GM19238 (cell line): ENCODE measurements around the gene ACOXL.

ENCODE experiments used
- DNase-seq: peaks from one replicate; pipeline ENCODE4 v3.0.0; 2011; ENCODE audit warnings: low spot score; ENCODE audit not compliant: insufficient read length

ACOXL gene

DNA sequence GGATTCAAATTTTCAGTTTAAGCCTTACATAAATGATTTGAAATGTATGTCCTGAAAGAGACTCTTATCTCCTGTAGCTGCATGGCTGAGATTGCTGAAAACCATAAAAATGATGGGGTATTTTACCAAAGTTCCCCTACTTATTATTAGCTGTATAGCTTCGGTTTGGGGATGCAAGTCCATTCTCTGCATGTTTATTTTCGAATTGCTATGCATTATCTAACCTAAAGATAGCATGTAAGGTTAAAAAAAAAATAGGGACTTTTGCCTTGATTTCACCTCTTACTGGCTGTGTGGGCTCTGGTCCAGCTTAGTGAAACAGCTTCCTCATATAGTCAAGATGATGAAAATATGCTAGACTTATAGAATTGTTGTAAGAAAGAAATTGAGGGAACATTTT lies 14.0 kb upstream of the ACOXL start:
- no peak for DNase-seq

DNA sequence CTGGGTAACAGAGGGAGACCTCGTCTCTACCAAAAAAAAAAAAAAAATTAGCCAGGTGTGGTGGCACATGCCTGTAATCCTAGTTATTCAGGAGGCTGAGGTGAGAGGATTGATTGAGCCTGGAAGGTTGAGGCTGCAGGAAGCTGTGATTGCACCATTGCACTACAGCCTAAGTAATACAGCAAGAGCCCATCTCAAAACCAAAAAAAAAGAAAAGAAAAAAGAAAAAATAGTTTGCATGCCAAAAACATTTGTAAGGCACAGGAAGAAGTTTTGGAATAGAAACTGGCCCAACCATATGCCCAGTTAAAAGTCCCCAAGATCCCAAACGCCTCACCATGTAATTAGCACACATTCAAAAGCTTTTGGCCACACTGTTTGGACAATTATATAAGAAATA lies 13.4 kb upstream of the ACOXL start:
- DNase-seq: no peak

DNA sequence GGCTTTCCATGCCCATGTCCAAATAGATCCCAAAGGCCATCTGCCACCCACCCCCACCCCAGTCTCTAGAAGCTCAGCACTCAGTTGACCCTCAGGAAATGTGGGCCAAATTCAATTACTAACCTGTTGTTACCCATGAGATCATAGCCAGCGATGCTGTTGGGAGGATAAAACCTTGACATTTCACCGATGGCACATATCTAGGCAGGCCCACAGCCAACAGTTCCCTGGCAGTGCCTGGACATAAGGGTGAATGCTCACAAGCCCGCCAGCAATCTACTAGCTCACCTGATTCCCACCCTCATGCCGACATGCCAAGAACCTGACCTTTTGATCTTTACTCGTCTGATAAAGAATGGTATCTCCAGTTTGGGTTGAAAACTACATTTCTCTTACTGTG lies 11.8 kb upstream of the ACOXL start:
- DNase-seq: no peak

DNA sequence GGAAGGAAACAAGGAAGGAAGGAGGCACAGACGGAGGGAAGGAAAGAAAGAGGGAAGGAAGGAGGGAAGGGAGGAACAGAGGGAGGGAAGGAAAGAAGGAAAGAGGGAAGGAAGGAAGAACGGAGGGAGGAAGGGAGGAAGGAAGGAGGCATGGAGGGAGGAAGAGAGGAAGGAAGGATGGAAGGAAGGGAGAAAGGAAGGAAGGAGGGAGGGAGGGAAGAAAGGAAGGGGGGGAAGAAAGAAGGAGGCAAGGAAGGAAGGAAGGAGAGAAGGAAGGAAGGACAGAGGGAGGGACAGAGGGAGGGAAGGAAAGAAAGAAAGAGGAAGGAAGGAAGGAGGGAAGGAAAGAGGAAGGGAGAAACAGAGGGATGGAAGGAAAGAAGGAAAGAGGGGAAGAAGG lies 7.6 kb upstream of the ACOXL start:
- DNase-seq: no peak

DNA sequence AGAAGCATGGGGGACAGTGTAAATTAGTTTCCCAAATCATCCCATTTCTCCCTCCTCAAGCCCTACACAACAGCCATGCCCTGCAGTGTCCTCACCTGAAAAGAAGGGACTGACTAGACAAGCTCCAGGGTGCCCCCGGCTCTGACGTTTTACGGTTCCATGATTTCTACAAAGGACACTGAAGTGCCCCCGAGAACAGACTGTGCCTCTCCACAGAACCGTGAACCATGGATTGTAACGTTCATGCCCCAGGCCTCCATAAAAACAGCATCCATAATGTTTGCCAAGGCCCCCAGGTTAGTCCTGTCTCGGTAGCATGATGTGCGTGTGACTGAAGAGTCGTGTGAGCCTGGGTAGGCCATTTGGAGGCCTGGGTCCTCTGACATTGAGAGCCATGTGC lies 7.0 kb upstream of the ACOXL start:
- no peak for DNase-seq

DNA sequence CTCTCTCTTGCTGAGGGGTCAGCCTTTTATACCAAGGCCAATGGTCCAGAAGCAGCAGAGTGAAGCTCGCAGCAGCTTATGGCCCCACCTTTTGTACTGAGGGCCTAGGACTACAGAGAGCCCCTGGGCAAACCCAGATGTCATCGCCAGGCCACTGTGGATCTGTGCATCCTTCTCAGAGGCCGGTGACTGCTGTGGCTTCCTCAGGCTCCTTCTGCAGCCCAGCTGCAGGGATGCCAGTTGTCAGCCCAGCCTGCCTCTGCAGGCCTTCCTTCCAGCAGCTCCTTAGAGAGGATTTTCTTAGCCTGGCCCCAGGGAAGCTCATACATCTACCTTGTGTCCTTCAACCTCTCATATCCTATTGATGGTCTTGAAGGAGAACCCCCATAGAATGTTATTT lies 6.5 kb upstream of the ACOXL start:
- no peak for DNase-seq

DNA sequence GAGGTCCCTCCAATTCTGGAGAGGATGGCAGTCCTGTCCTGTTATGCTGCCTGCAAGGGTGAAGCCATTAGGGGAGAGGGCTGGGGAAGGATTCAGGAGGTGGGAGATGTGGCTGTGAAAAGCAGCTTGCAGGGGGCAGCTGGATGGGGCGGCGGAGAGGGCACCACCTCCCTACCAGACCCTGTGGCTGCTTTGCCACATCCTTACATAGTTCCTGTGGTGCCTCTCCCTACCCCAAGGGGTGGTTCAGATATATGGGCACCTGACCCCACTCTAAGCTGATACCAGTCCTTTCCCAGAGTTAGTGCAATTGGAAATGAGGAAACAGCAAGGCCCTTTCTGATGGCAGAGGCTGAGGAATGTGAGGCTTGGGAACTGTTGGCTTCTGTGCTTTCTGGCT lies 6.1 kb upstream of the ACOXL start:
- DNase-seq: no peak

DNA sequence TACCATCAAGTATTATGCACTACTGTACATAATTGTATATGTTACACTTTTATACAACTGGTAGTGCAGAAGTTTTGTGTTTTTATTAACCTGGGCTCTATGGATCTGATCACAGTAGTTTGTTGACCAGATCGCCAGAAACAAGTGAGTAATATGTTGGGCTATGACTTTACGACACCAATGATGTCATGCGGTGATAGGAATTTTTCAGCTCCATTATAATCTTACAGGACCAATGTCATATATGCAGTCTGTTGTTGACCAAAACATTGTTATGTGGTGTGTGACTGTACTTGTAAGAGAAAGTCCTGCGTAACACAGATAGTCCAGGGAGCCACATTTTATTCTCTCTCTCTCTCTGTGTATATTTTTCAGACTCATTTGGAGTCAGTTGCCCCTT lies 4.5 kb upstream of the ACOXL start:
- DNase-seq: no peak

DNA sequence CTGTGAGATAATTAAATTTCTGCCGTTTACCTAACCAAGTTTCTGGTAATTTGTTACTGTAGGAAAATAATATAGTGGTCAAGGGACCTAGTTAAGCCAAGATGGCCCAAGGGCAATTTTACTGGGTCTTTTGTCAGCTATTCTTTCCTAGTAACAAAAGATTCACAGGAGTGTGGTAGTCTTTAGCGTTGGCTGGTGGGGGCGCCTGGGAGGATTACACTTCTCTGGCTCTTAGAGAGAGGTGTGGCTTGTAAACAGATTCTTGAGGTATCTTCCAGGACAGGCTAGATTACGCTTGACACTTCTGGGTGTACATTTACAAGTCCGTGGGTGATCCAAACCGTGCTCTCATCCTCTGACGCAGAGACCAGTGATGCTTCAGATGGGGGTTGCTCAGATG lies 3.3 kb upstream of the ACOXL start:
- no peak for DNase-seq

DNA sequence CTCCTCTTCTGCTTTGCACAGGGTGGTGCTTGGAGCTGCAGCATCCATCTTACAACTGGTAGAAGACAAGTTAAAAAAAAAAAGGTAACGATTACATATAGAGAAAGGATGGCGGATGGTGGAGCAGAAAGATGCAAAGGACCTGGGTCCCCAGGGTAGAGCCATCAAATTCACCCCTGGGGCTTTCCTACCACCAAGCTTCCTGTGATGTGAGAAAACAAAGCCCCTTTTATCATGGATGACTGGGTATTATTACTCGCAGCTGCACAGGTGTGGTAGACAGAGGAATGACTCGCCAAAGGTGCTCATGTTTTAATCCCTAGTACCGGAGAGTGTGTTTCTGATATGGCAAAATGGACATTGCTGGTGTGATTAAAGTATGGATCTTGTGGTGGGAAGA lies 1.3 kb upstream of the ACOXL start:
- DNase-seq: no peak

DNA sequence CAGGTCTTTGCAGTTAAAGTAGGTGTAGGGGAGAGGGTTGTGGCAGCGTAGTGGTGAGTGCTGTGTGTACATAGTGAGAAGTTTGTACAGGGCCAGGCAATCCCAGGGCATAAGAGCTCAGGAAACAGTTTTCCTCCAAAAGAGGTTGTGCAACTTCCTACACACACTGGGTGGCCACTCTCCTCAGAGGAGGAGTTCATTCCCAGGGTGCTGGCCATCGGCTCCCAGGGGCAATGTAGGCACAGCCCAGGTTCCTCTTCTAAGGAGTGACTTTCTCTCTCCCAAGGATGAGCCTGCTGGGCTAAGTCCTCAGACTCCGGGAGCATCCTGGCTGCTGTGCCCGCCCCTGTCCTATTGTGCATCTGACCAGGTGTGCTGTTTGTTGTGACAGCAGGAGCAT lies 3.0 kb downstream of the ACOXL start:
- no peak for DNase-seq

DNA sequence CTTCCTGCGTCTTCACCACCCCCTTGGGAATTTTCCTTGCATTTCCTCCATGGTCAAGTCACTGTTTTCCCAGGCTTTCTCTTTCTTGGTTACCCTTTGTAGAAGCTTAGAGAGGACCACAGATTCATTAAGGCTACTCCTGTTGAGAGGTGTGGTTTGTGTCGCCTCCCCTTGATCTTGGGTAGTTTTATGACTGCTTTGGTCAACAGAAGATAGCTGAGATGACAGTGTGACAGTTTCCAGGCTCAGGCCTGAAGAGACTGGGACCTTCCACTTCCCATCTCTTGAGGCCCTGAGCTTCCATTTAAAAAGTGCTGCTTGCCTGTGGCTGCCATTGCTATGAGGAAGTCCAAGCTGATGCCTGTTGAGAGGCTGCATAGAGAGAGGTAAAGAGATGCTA lies 5.4 kb downstream of the ACOXL start:
- no peak for DNase-seq

DNA sequence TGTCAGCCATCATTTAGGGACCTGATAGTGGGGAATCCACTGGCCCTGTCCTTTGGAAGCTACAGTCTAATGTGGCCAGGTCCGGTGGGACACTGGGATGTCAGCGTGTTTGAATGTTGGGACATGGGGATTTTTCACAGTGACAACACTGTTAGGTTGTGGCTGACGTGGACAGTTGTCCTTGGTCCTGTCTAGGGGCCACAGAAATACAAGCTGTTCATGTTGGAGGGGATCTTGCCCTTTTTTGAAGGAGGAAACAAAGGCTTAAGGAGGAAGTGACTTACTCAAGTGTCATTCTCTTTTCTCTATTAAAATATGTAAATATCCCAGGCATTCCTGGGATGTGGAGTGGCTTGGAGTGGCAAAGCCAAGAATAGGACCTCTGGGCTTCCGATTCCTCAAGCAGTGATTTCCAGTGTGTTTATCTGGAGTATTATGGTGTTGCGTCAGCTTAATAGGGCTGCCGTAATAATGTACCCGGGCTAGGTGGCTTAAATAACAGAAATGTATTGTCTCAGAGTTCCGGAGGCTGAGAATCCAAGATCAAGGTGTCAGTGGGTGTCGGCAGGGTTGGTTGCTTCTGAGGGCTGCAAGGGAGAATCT lies 8.5 kb downstream of the ACOXL start:
- no peak for DNase-seq

DNA sequence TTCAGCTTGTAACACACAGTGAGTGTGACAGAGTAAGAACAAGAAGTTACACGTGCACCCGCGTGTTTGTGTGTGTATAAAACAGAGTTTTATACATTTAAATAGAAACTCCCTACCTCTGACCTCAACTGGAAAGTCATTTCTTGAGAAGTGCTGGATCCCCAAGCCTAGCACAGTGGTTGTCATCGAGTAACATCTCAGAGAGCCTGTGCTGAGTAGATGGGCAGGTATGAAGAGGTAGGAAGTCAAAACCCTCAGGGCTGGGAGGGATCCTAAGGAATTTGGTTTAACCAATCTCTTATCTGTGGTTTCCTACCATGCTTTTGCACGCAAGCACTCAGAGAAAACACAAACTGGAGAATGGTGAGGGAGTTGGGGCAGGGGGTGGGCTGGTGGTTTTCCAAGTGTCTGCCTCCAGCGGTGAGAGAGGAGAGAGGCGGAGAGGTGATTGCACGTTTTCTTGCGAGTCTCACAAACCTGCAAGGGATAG lies 9.2 kb downstream of the ACOXL start:
- DNase-seq: no peak

DNA sequence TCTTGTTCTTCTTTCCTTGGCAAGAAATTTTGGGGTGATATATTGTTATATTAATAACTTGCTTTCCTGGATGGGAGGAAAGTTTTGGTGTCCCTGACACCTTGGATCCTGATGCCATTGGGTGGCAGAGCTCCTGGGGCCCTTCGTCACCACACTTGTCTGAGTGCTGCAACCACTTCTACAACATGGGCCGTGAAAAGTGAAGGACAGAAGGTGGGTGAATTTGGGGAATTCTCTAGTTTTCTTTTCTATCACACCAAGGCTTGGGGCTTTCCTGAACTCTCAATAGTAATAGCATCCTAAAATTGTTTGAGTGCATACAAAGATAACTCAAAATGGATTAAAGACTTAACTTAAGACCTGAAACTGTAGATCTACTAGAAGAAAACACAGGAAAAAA lies 10.0 kb downstream of the ACOXL start:
- no peak for DNase-seq

DNA sequence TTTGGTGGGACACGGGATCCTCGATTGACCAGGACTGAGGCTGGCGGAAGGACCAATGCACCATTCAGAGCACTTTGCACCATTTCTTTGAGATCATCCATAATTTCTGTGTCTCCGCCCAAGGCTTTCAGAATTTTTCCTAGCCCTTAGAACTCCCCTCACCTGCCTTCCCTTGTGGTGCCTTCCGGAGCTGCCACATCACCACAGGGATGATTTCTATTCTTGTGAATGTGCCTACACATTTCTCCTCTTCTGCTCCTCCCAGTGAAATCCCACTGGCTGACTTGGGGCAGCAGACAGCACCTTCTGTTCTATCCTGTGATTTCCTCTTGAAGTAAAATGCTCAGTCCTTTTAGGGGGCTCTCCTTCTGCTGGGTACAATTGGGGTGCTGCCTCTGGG lies 11.2 kb downstream of the ACOXL start:
- no peak for DNase-seq

DNA sequence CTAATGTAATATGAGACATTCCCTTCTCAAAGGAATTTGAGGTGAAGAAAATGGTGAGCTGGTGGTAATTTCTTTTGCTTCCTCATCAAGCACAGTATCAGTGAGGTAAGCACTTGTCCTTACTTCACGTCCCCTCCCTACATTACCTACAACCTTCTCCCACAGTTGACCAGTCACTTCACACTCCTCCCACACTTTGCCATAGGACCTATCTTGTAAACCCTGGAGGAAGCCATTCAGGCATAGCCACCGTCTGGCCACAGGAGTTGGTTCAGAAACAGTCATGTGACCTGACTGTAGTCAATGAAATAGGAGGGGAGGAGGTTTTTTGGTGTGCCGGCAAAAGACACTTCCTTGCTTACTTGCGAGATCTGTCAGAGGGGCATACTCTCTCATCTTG lies 12.1 kb downstream of the ACOXL start:
- DNase-seq: no peak

DNA sequence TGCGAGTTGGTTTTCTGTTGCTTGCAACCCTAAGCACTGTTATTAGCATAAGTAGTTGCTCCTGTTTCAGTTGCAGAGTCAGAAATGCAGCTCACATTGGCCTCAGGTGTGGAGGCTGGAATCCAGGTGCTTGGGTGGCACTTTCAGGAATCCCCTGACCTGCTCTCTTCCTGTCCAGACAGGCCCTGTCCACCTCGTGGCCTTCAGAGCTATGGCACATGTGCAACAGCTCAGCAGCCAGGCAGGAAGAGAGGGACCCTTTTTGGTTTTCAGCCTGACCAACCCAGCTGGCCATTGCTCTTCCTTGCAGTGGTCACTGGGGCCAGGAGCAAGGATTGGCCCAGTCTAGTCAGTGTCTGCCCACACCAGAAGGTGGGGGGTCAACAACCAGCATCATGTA lies 12.7 kb downstream of the ACOXL start:
- no peak for DNase-seq

DNA sequence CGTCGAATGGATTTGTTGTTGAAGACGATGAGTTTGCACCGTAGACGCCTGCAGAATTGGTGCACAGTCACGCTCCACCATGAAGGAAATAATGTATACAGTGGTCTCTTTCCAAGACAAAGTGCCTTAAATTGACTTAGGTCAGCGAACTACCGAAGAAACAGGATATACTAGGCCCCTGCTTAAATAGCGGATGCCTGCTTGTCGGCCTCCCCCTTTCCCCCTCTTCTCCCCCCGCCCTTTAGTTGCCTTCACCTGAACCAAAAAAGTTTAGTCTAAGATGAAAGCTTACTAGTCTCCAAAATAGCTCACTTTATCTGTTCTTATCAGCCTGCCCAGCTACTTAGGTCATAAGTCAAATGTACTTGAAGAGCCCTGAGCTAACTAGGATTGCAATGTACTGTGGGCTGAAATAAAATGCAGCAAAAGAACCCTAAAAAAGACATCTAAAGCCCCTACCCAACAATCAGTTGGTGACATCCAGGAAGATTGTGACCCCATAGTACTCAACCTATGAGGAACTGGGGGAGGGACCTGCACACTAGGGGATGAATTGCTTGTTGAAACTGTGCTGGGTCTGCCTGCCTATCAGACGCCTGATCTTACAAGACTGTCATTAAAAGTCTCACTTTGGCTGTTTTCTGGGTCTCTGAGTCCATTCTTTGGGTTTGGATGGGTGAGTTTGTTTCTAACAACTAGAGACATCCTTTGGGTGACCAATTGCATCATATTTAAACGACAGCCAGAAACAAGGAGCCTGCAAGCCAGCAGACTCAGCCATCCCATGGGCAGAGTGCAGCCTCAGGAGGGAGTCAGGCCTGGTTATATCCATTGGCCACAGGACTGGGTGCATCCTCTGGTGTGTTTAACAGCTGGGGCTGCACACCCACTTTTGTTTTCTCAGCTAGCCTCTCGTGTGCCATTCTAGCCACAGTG lies 14.5 kb downstream of the ACOXL start:
- no peak for DNase-seq

DNA sequence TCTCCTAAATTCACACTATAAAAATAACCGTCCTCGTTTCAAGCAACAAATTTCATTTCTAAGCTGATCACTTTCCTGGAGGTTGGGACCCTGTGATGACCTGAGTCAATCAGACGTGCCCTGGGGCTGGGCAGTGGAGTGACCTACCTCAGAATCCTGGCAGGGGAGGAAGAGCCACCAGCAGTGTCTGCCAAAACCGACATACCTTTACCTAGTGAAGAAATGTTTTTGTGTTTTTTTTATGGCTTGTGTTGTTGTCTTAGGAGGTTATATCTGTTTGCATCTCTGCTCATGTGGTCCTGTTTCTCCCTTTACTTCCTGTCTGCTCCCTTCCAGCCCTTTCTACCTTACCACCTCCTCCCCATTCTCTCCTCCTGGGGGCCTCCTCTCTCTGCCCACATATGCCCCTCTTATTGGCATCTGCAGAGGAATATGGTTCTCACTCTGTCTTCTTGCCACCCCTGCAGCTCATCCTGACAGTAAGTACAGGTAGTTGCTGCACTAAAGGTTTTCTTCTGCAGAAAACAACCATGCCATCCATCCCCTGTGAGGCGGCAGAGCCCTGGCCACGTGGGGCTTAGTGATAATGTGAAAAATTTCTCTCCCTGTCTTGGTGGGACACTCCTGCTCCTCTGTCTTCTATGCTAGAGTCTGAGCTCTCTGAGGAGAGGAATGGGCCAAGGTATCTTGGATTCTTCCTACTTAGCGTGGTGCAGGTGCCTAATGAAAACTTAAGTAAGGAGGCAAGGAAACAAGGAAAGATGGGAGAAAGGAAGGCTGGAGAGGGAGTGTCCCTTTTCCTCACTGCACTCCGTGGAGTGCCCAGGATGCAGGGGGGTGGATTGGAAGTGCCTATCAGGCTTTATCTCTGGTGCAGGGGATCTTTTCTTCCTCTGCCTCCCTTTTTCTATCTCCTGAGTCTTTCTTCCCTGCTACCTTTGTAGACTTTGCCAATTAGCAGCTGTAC lies 15.4 kb downstream of the ACOXL start:
- DNase-seq: no peak

DNA sequence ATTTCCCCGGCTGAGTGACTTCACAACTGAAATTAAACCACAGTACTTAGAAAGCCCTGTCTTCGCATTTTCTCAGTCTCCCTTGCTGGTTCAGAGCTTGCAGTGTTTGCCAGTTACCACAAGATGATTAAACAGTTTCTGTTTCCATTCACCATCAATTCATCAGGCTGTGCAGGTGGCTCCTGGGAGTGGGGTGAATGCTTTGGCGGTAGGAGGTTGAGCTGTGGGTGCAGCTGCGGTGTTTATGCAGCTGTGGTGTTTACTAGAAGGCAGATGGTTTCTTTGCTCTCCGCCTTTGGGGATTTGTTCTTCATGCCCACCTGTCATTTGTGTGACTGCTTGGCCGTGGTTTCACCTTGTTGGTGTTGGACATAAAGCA lies 16.1 kb downstream of the ACOXL start:
- peak; percentile 66 for DNase-seq

DNA sequence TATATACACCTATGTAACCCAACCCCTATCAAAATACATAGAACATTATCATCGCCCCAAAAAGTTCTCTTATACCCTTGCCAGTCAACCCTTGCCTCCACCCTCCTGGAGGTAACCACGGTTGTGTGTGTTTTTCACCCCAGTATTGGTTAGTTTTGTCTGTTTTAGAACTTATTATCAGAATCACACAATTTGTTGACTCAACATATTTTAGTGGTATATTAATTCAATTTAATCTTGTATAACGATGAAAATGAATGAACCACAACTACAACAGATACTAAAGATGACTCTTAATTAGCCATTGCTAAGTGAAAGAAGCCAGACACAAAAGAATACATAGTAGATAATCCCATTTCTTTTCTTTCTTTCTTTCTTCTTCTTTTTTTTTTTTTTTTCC lies 19.3 kb downstream of the ACOXL start:
- no peak for DNase-seq
